A673 (cell line): Measurements from ENCODE around the gene CATSPERE. TPM values are rescaled to one million over a fixed set of nuclear protein-coding genes. Genes with fewer than 3 reads are reported as not detected.

Experiments used
- BruUV-seq: library from RNA; stranded (reverse); fragments of 400-500 nt; replicated peaks from 2 replicates; lab custom pipeline; 2021; lab: Mats Ljungman, UMichigan
- CTCF ChIA-PET: fragments of 300-600 bp; sonication (Branson Sonifier 250); formaldehyde crosslinking; loops from one replicate; lab custom pipeline; 2022; ENCODE audit warnings: antibody characterized with exemption; lab: Charles Lee
- POLR2A ChIA-PET: fragments of 300-600 bp; sonication (Branson Sonifier 250); formaldehyde crosslinking; loops from one replicate; lab custom pipeline; 2022; ENCODE audit warnings: antibody characterized with exemption; ENCODE audit not compliant: low non-redundant PET; lab: Charles Lee
- DNase-seq: peaks from one replicate; pipeline ENCODE4 v3.0.0-alpha.2; 2015; ENCODE audit warnings: low spot score
- H3K27ac ChIP-seq: fragments of 200-600 bp; sonication (generic); 2 replicates; pipeline ENCODE4 v1.5.1; 2016; ENCODE audit warnings: mixed run types, low read depth, mild to moderate bottlenecking, mixed read lengths, antibody characterized with exemption, low read length; ENCODE audit not compliant: poor library complexity, severe bottlenecking
- H3K27me3 ChIP-seq: fragments of 200-600 bp; sonication (generic); replicated peaks from 2 replicates; pipeline ENCODE4 v1.6.1; 2017; ENCODE audit warnings: mixed run types, low read depth, mild to moderate bottlenecking, mixed read lengths, antibody characterized with exemption, low read length; ENCODE audit not compliant: insufficient read depth, poor library complexity
- H3K36me3 ChIP-seq: fragments of 200-600 bp; sonication (generic); 2 replicates; pipeline ENCODE4 v1.6.1; 2016; ENCODE audit warnings: mixed run types, mild to moderate bottlenecking, mixed read lengths, antibody characterized with exemption, low read length; ENCODE audit not compliant: insufficient read depth, poor library complexity, severe bottlenecking
- H3K4me1 ChIP-seq: fragments of 200-600 bp; sonication (generic); 2 replicates; pipeline ENCODE4 v1.6.1; 2017; ENCODE audit warnings: mixed run types, mild to moderate bottlenecking, mixed read lengths, antibody characterized with exemption, low read length; ENCODE audit not compliant: insufficient read depth, poor library complexity, severe bottlenecking
- H3K4me3 ChIP-seq: fragments of 200-600 bp; sonication (generic); 2 replicates; pipeline ENCODE4 v1.5.1; 2016; ENCODE audit warnings: low read depth, mixed run types, mild to moderate bottlenecking, mixed read lengths, low read length; ENCODE audit not compliant: poor library complexity, severe bottlenecking
- H3K9me3 ChIP-seq: fragments of 200-600 bp; sonication (generic); 2 replicates; pipeline ENCODE4 v1.6.1; 2016; ENCODE audit warnings: mixed run types, low read depth, mild to moderate bottlenecking, mixed read lengths, antibody characterized with exemption, low read length; ENCODE audit not compliant: poor library complexity, severe bottlenecking
- CTCF ChIP-seq: fragments of 300-800, 200-600 bp; sonication (generic); conservative IDR thresholded peaks from 2 replicates; pipeline ENCODE4 v1.5.1; 2017; ENCODE audit warnings: low read depth, mild to moderate bottlenecking, antibody characterized with exemption, low read length, moderate library complexity, mixed read lengths
- EZH2 ChIP-seq: fragments of 200-600 bp; sonication (generic); IDR thresholded peaks from 2 replicates; pipeline ENCODE4 v1.6.1; 2017; ENCODE audit warnings: borderline replicate concordance, low read depth, mild to moderate bottlenecking, mixed read lengths, antibody characterized with exemption, low read length; ENCODE audit not compliant: poor library complexity, severe bottlenecking
- intact Hi-C: fragments of 100-400 bp; cut with micrococcal nuclease; formaldehyde crosslinking; loops from one replicate; pipeline ENCODE4 v1.10.0; 2022; ENCODE audit not compliant: unreplicated experiment
- total RNA-seq: library from RNA; stranded (reverse); gene quantifications from 2 replicates; pipeline ENCODE4 v1.2.3, GENCODE V29; 2021

CATSPERE gene
- total RNA-seq, 1 experiment from 2014 or later, result 0.45 TPM

GRCh38 chr1:244454412-244454811, 6.7 kb upstream of the CATSPERE start:
- no peak for DNase-seq
- Histone ChIP-seq H3K27ac (no peak overlapping the region), H3K36me3 (peaks cover 4% of the 10 kb centered on the region), H3K4me3 (no peak overlapping the region), H3K9me3 (peaks cover 4% of the 10 kb centered on the region), H3K27me3 (no peaks in the 10 kb centered on the region), H3K4me1 (peaks cover 19% of the 10 kb centered on the region)
- CTCF ChIA-PET, result no interaction called here
- BruUV-seq, result no TSS peak
- intact Hi-C loops, result no loop called here
- no peak for TF ChIP-seq CTCF
- no peak for TF ChIP-seq EZH2
- POLR2A ChIA-PET, result no interaction called here

DNA sequence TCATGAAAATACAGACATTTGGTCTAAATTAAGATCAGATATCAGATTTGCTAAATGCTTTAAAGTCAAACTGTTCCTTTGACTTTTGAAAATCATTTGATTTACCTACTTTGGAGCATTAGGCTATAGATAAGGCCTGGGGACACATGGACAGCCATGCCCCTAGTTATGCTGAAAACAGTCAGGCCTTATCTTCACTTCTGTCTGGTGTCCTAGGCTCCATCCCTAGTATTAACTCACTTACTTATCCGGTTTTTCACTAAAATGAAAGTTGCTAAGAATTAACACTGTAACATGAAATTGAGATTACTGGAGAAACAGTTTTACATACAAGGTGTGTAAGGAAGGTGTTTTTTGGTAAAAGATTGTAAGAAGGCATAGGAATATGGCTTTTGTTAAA, 4.5 kb upstream of the CATSPERE start:
- TF ChIP-seq CTCF (no peak), EZH2 (no peak)
- H3K27ac ChIP-seq, result no peak overlapping the region
- CTCF ChIA-PET, result no interaction called here
- H3K9me3 ChIP-seq, result peaks cover 4% of the 10 kb centered on the region
- no peak for DNase-seq
- POLR2A ChIA-PET, result no interaction called here
- H3K4me1 ChIP-seq, result peaks cover 14% of the 10 kb centered on the region
- no peak overlapping the region for H3K4me3 ChIP-seq
- H3K36me3 ChIP-seq, result no peaks in the 10 kb centered on the region
- intact Hi-C loops, result no loop called here
- no peaks in the 10 kb centered on the region for H3K27me3 ChIP-seq
- no TSS peak for BruUV-seq

- H3K9me3 ChIP-seq, result peaks cover 4% of the 10 kb centered on the region
- no peaks in the 10 kb centered on the region for H3K36me3 ChIP-seq
- H3K27me3 ChIP-seq, result no peaks in the 10 kb centered on the region
- BruUV-seq, result no TSS peak
- no peak for TF ChIP-seq CTCF
- TF ChIP-seq EZH2, result no peak
- intact Hi-C loops, result no loop called here
- H3K27ac ChIP-seq, result no peak overlapping the region
- no peak for DNase-seq
- ChIA-PET CTCF (no interaction called here), POLR2A (no interaction called here)
- peaks cover 14% of the 10 kb centered on the region for H3K4me1 ChIP-seq
- H3K4me3 ChIP-seq, result no peak overlapping the region
These were observed 2.3 kb upstream of the CATSPERE start for GRCh38 chr1:244458781-244459180.
